ENCODE data around the gene TUBB6. TPM values are rescaled to one million over a fixed set of nuclear protein-coding genes. Genes with fewer than 3 reads are reported as not detected.

Gene TUBB6
- total and polyA plus RNA-seq, 2 experiments from 2014 or later, result 148 to 329 TPM

DNA sequence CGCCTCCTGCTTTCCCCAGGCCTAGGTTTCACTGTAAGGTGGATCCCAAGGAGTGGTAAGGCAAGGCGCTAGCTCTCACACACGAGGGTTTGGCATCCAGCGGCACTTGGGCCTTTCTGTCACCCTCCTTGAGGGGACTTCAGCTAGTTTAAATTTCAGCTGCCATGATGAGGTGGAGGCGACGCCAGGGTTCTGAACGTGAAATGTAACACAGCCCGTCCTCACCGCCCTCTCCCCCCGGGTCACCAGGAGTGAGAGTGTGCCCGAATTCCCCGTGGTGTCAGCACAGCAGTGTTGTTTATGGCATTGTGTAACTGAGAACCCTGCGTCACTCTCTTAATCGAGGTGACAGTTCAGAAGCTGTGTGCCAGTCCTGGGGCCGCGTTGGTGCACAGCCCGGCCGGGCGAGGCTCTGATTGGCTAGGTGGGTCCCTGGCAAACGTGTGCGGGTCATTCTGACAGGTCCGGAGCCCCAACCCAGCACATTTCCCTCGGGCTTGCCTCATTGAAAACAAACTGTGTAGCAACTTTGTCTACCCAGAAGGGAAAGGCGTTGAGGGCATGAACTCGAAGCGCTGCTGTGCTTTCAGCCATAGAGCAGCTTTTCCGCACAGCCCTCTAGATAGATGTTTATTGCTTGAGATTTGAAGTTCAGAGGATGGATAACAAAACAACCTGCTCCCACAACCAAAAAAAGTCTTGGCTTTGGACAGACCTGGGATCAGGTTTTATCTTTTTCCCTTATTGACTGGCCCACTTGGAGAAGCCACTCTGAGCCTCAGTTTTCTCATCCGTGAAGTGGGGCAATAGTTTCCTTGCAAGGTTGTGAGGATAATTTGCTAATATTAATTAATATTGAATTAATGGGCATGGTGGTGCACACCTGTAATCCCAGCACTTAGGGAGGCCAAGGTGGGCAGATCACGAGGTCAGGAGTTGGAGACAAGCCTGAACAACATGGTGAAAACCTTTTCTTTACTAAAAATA lies 49.0 kb upstream of the TUBB6 start (continued):
- TF ChIP-seq EZH2 (IDR thresholded peaks at IDR 0.05; ENCODE audit: low read depth, unreplicated experiment), result no peak
- TF ChIP-seq, protein P1, sequence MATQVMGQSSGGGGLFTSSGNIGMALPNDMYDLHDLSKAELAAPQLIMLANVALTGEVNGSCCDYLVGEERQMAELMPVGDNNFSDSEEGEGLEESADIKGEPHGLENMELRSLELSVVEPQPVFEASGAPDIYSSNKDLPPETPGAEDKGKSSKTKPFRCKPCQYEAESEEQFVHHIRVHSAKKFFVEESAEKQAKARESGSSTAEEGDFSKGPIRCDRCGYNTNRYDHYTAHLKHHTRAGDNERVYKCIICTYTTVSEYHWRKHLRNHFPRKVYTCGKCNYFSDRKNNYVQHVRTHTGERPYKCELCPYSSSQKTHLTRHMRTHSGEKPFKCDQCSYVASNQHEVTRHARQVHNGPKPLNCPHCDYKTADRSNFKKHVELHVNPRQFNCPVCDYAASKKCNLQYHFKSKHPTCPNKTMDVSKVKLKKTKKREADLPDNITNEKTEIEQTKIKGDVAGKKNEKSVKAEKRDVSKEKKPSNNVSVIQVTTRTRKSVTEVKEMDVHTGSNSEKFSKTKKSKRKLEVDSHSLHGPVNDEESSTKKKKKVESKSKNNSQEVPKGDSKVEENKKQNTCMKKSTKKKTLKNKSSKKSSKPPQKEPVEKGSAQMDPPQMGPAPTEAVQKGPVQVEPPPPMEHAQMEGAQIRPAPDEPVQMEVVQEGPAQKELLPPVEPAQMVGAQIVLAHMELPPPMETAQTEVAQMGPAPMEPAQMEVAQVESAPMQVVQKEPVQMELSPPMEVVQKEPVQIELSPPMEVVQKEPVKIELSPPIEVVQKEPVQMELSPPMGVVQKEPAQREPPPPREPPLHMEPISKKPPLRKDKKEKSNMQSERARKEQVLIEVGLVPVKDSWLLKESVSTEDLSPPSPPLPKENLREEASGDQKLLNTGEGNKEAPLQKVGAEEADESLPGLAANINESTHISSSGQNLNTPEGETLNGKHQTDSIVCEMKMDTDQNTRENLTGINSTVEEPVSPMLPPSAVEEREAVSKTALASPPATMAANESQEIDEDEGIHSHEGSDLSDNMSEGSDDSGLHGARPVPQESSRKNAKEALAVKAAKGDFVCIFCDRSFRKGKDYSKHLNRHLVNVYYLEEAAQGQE (IDR thresholded peaks at IDR 0.05; ENCODE audit: unreplicated experiment), result no peak
- TF ChIP-seq NANOG (IDR thresholded peaks at IDR 0.05; ENCODE audit: borderline replicate concordance), result no peak
- TF ChIP-seq, protein P2, sequence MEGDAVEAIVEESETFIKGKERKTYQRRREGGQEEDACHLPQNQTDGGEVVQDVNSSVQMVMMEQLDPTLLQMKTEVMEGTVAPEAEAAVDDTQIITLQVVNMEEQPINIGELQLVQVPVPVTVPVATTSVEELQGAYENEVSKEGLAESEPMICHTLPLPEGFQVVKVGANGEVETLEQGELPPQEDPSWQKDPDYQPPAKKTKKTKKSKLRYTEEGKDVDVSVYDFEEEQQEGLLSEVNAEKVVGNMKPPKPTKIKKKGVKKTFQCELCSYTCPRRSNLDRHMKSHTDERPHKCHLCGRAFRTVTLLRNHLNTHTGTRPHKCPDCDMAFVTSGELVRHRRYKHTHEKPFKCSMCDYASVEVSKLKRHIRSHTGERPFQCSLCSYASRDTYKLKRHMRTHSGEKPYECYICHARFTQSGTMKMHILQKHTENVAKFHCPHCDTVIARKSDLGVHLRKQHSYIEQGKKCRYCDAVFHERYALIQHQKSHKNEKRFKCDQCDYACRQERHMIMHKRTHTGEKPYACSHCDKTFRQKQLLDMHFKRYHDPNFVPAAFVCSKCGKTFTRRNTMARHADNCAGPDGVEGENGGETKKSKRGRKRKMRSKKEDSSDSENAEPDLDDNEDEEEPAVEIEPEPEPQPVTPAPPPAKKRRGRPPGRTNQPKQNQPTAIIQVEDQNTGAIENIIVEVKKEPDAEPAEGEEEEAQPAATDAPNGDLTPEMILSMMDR (conservative IDR thresholded peaks at IDR 0.05; ENCODE audit: low read depth in 2 of 2), result no peak
- no peak for TF ChIP-seq JUNB (IDR thresholded peaks at IDR 0.05; ENCODE audit: unreplicated experiment)
- TF ChIP-seq ETS1 (IDR thresholded peaks at IDR 0.05), result no peak

- peak; percentile 43 for ATAC-seq
- Histone ChIP-seq H4K20me1 (replicated peaks; ENCODE audit: insufficient read depth) (no peaks in the 10 kb centered on the region), H3K27ac (ENCODE audit: low read depth) (no peak overlapping the region)
- TF ChIP-seq ZNF331 (CRISPR knock-in tag; IDR thresholded peaks at IDR 0.05; ENCODE audit: low read depth), result no peak
- no peak for TF ChIP-seq ETS1 (IDR thresholded peaks at IDR 0.05)
- TF ChIP-seq EZH2phosphoT487 (IDR thresholded peaks at IDR 0.05; ENCODE audit: unreplicated experiment), result no peak
- TF ChIP-seq, protein P3, sequence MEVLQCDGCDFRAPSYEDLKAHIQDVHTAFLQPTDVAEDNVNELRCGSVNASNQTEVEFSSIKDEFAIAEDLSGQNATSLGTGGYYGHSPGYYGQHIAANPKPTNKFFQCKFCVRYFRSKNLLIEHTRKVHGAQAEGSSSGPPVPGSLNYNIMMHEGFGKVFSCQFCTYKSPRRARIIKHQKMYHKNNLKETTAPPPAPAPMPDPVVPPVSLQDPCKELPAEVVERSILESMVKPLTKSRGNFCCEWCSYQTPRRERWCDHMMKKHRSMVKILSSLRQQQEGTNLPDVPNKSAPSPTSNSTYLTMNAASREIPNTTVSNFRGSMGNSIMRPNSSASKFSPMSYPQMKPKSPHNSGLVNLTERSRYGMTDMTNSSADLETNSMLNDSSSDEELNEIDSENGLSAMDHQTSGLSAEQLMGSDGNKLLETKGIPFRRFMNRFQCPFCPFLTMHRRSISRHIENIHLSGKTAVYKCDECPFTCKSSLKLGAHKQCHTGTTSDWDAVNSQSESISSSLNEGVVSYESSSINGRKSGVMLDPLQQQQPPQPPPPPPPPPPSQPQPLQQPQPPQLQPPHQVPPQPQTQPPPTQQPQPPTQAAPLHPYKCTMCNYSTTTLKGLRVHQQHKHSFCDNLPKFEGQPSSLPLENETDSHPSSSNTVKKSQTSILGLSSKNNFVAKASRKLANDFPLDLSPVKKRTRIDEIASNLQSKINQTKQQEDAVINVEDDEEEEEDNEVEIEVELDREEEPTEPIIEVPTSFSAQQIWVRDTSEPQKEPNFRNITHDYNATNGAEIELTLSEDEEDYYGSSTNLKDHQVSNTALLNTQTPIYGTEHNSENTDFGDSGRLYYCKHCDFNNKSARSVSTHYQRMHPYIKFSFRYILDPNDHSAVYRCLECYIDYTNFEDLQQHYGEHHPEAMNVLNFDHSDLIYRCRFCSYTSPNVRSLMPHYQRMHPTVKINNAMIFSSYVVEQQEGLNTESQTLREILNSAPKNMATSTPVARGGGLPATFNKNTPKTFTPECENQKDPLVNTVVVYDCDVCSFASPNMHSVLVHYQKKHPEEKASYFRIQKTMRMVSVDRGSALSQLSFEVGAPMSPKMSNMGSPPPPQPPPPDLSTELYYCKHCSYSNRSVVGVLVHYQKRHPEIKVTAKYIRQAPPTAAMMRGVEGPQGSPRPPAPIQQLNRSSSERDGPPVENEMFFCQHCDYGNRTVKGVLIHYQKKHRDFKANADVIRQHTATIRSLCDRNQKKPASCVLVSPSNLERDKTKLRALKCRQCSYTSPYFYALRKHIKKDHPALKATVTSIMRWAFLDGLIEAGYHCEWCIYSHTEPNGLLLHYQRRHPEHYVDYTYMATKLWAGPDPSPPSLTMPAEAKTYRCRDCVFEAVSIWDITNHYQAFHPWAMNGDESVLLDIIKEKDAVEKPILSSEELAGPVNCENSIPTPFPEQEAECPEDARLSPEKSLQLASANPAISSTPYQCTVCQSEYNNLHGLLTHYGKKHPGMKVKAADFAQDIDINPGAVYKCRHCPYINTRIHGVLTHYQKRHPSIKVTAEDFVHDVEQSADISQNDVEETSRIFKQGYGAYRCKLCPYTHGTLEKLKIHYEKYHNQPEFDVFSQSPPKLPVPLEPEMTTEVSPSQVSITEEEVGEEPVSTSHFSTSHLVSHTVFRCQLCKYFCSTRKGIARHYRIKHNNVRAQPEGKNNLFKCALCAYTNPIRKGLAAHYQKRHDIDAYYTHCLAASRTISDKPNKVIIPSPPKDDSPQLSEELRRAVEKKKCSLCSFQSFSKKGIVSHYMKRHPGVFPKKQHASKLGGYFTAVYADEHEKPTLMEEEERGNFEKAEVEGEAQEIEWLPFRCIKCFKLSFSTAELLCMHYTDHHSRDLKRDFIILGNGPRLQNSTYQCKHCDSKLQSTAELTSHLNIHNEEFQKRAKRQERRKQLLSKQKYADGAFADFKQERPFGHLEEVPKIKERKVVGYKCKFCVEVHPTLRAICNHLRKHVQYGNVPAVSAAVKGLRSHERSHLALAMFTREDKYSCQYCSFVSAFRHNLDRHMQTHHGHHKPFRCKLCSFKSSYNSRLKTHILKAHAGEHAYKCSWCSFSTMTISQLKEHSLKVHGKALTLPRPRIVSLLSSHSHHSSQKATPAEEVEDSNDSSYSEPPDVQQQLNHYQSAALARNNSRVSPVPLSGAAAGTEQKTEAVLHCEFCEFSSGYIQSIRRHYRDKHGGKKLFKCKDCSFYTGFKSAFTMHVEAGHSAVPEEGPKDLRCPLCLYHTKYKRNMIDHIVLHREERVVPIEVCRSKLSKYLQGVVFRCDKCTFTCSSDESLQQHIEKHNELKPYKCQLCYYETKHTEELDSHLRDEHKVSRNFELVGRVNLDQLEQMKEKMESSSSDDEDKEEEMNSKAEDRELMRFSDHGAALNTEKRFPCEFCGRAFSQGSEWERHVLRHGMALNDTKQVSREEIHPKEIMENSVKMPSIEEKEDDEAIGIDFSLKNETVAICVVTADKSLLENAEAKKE (CRISPR knock-in tag; IDR thresholded peaks at IDR 0.05), result no peak
Observed at GRCh38 chr18:12262748-12263147, 45.3 kb upstream of the TUBB6 start.

More at GRCh38 chr18:12262748-12263147, 45.3 kb upstream of the TUBB6 start:
- Histone ChIP-seq H3K4me1 (ENCODE audit: insufficient read depth) (no peaks in the 10 kb centered on the region), H3K4me2 (no peak overlapping the region), H3K4me3 (no peak overlapping the region), H2AFZ (no peak overlapping the region; the same call in 1 of the 2 replicates), H3K27me3 (ENCODE audit: insufficient read depth) (no peaks in the 10 kb centered on the region), H3K9me2 (ENCODE audit: insufficient read depth) (no peaks in the 10 kb centered on the region), H3K36me3 (ENCODE audit: insufficient read depth) (no peaks in the 10 kb centered on the region), H3K79me2 (replicated peaks; ENCODE audit: insufficient read depth) (no peaks in the 10 kb centered on the region), H3F3A (replicated peaks; ENCODE audit: low read depth) (0 out of 2 replicates have a peak, but pooled peaks cover 4% of the 10 kb centered on the region)
- H3K9me3 Mint-ChIP-seq, result no peaks in the 10 kb centered on the region
- H3K4me1 Mint-ChIP-seq, result no peaks in the 10 kb centered on the region
- peaks cover 5% of the 10 kb centered on the region for H3K27me3 Mint-ChIP-seq (ENCODE audit: insufficient read depth, low read depth, poor library complexity)
- H3K36me3 Mint-ChIP-seq (ENCODE audit: low read depth), result no peaks in the 10 kb centered on the region
- no peak overlapping the region for H3K4me3 Mint-ChIP-seq
- no peak overlapping the region for H3K27ac Mint-ChIP-seq
- DNase-seq (ENCODE audit: low spot score), result no peak
